SK-N-MC (cell line): ENCODE measurements around the gene KDSR.

Source experiments
- EZH2 ChIP-seq: fragments of 200-600 bp; sonication (generic); IDR thresholded peaks from one replicate; pipeline ENCODE4 v1.6.1; 2017; ENCODE audit warnings: antibody characterized with exemption
- POLR2AphosphoS5 ChIP-seq: IDR thresholded peaks from 2 replicates; pipeline ENCODE4 v1.6.1; 2012; ENCODE audit warnings: mild to moderate bottlenecking, low read depth, low read length, borderline replicate concordance

- TF ChIP-seq POLR2AphosphoS5 (no peak), EZH2 (no peak)
Measured at GRCh38 chr18:63284173-63284799, 82.7 kb downstream of the KDSR start.
